Naive thymus-derived CD8-positive, alpha-beta T cell (primary cell): ENCODE data around the gene DOLPP1. TPM values are rescaled to one million over a fixed set of nuclear protein-coding genes. Genes with fewer than 3 reads are reported as not detected.

Experiments used
- ATAC-seq, 2 donors: fragments of 150-1000 bp; cut with Tn5 transposase in 1 of 2; sonication (Bioruptor Pico), chemical (Tn5 transposase) in 1 of 2; 1 replicate in 1 of 2; 2 replicates in 1 of 2; pipeline ENCODE4 v1.10.0; 2021; ENCODE audit warnings: mild to moderate bottlenecking in 2 of 2, moderate library complexity in 2 of 2
- POLR2A ChIA-PET: fragments of 350-600 bp; sonication (Branson Sonifier 250); formaldehyde crosslinking; loops from one replicate; lab custom pipeline; 2021; ENCODE audit warnings: antibody characterized with exemption; lab: Charles Lee
- DNase-seq, 10 donors: peaks; one replicate each; pipeline versions ENCODE4 v3.0.0 to v3.0.0-alpha.2; 2020 to 2022
- H3K27ac Mint-ChIP-seq, 10 donors: one replicate each; pipeline ENCODE4 v1.8.0; 2020 to 2022; ENCODE audit warnings: mild to moderate bottlenecking in 10 of 10, mixed read lengths in 10 of 10, moderate library complexity in 4 of 10, inconsistent platforms in 1 of 10
- H3K27me3 Mint-ChIP-seq, 5 donors: one replicate each; pipeline ENCODE4 v1.8.0; 2021 to 2022; ENCODE audit warnings: mixed read lengths in 5 of 5
- H3K36me3 Mint-ChIP-seq, 3 donors: one replicate each; pipeline ENCODE4 v1.8.0; 2020 to 2022; ENCODE audit warnings: mixed read lengths in 3 of 3, mild to moderate bottlenecking in 2 of 3, inconsistent platforms in 1 of 3
- H3K4me1 Mint-ChIP-seq, 4 donors: one replicate each; pipeline ENCODE4 v1.8.0; 2021 to 2022; ENCODE audit warnings: mixed read lengths in 4 of 4
- H3K4me3 Mint-ChIP-seq, 10 donors: one replicate each; pipeline ENCODE4 v1.8.0; 2020 to 2022; ENCODE audit warnings: mild to moderate bottlenecking in 10 of 10, mixed read lengths in 10 of 10, moderate library complexity in 6 of 10, inconsistent platforms in 1 of 10
- H3K9me3 Mint-ChIP-seq, 9 donors: one replicate each; pipeline ENCODE4 v1.8.0; 2020 to 2022; ENCODE audit warnings: mixed read lengths in 9 of 9, mild to moderate bottlenecking in 3 of 9, inconsistent platforms in 1 of 9, moderate library complexity in 1 of 9
- polyA plus RNA-seq, 3 donors: library from polyadenylated mRNA; unstranded; fragments of 300-500 nt; fragmentation: Illumina TruSeq; gene quantifications; one replicate each; pipeline ENCODE4 v1.2.3, GENCODE V29; 2021
- total RNA-seq, 8 experiments: library from RNA in 2 of 8; stranded (reverse) in 2 of 8; gene quantifications; one replicate each; pipeline ENCODE4 v1.2.3 and lab custom pipeline; 2021 to 2026

Gene DOLPP1
- total and polyA plus RNA-seq, 5 experiments from 2014 or later, result 5.7 to 11.1 (median 7.9) TPM

- POLR2A ChIA-PET, result interaction anchor here (0.6 to 6.0 kb wide), 9 partner anchors 36 to 486 kb away, joined by 3 to 38 read pairs (median 8); partner anchors contain the start of gene NTMT1
- peaks cover 14 to 38% (median 36%) of the 10 kb centered on the region in 4 donors for H3K4me1 Mint-ChIP-seq
- DNase-seq (no peak), ATAC-seq (peak; percentile 1 to 2)
- peaks cover 0 to 35% (median 10%) of the 10 kb centered on the region in 3 donors for H3K36me3 Mint-ChIP-seq
- H3K27me3 Mint-ChIP-seq, result no peaks in the 10 kb centered on the region
- H3K27ac Mint-ChIP-seq, result peak overlapping the region in 9 of 10 donors; percentile 21 to 99 (median 97)
- H3K4me3 Mint-ChIP-seq, result peak overlapping the region in 3 of 10 donors; percentile 87 to 96 (median 95)
- no peaks in the 10 kb centered on the region for H3K9me3 Mint-ChIP-seq
These were observed 57.7 kb downstream of the DOLPP1 start for GRCh38 chr9:129138476-129139232.

GRCh38 chr9:129139233-129139992, 58.5 kb downstream of the DOLPP1 start:
- Mint-ChIP-seq H3K27me3 (no peaks in the 10 kb centered on the region), H3K9me3 (no peaks in the 10 kb centered on the region), H3K4me1 (peaks cover 16 to 43% (median 34%) of the 10 kb centered on the region in 4 donors), H3K27ac (peak overlapping the region; percentile 92 to 99 (median 98)), H3K4me3 (peak overlapping the region; percentile 83 to 96 (median 92)), H3K36me3 (peaks cover 0 to 35% (median 7%) of the 10 kb centered on the region in 3 donors)
- ATAC-seq, result peak; percentile 67 to 75
- DNase-seq, result peak; percentile 43 to 87 (median 76)
- POLR2A ChIA-PET, result interaction anchor here (0.6 to 6.0 kb wide), 14 partner anchors 26 to 598 kb away, joined by 3 to 38 read pairs (median 4); partner anchors contain the start of genes IER5L and NTMT1

- Mint-ChIP-seq H3K27ac (peak overlapping the region; percentile 92 to 99 (median 98)), H3K4me3 (peak overlapping the region; percentile 83 to 96 (median 92)), H3K4me1 (peaks cover 16 to 43% (median 34%) of the 10 kb centered on the region in 4 donors), H3K27me3 (no peaks in the 10 kb centered on the region), H3K9me3 (no peaks in the 10 kb centered on the region), H3K36me3 (peaks cover 0 to 30% (median 7%) of the 10 kb centered on the region in 3 donors)
- POLR2A ChIA-PET, result interaction anchor here (0.5 to 6.0 kb wide), 18 partner anchors 9 to 887 kb away, joined by 3 to 38 read pairs (median 4); partner anchors contain the start of genes C9orf50, IER5L and NTMT1
- DNase-seq (peak; percentile 51 to 88 (median 66)), ATAC-seq (peak; percentile 86)
These were observed 59.1 kb downstream of the DOLPP1 start for GRCh38 chr9:129139993-129140396.

Other genes starting within 250 kb of the DOLPP1 start
- 10 to 100 TPM; 15.1 to 15.9 TPM for gene KYAT1, start 199.2 kb upstream of the DOLPP1 start, total RNA-seq
- 10 to 100 TPM in 2 of 3 donors, 1 to 10 TPM in 1; 9.3 to 10.8 (median 10.4) TPM for gene KYAT1, start 199.2 kb upstream of the DOLPP1 start, polyA plus RNA-seq
- gene LRRC8A, start 199.0 kb upstream of the DOLPP1 start, total RNA-seq, result 10 to 100 TPM; 27.5 to 29.4 TPM
- 10 to 100 TPM; 17.4 to 36.7 (median 22.1) TPM for gene LRRC8A, start 199.0 kb upstream of the DOLPP1 start, polyA plus RNA-seq
- gene PHYHD1, start 160.1 kb upstream of the DOLPP1 start, total RNA-seq, result 1 to 10 TPM; 6.9 to 8.2 TPM
- gene PHYHD1, start 160.1 kb upstream of the DOLPP1 start, polyA plus RNA-seq, result 1 to 10 TPM; 2.6 to 7.4 (median 6.2) TPM
- 10 to 100 TPM; 10.3 to 11.1 TPM for gene DOLK, start 133.5 kb upstream of the DOLPP1 start, total RNA-seq
- gene DOLK, start 133.5 kb upstream of the DOLPP1 start, polyA plus RNA-seq, result 1 to 10 TPM; 9.0 to 9.2 (median 9.1) TPM
- 10 to 100 TPM; 68.8 to 79.6 TPM for gene NUP188, start 133.4 kb upstream of the DOLPP1 start, total RNA-seq
- gene NUP188, start 133.4 kb upstream of the DOLPP1 start, polyA plus RNA-seq, result 10 to 100 TPM; 21.9 to 36.8 (median 29.8) TPM
- gene SH3GLB2, start 52.8 kb upstream of the DOLPP1 start, total RNA-seq, result 100 to 1,000 TPM; 109 to 113 TPM
- 10 to 100 TPM; 21.7 to 40.9 (median 37.8) TPM for gene SH3GLB2, start 52.8 kb upstream of the DOLPP1 start, polyA plus RNA-seq
- 10 to 100 TPM; 77.9 to 88.3 TPM for gene MIGA2, start 44.5 kb upstream of the DOLPP1 start, total RNA-seq
- 10 to 100 TPM in 1 of 3 donors, 1 to 10 TPM in 2; 5.9 to 11.3 (median 7.2) TPM for gene MIGA2, start 44.5 kb upstream of the DOLPP1 start, polyA plus RNA-seq
- gene CRAT, start 29.7 kb downstream of the DOLPP1 start, total RNA-seq, result 10 to 100 TPM; 10.9 to 11.3 TPM
- gene CRAT, start 29.7 kb downstream of the DOLPP1 start, polyA plus RNA-seq, result 10 to 100 TPM; 10.7 to 15.5 (median 11.9) TPM
- 10 to 100 TPM; 59.7 to 60.6 TPM for gene PTPA, start 30.3 kb downstream of the DOLPP1 start, total RNA-seq
- gene PTPA, start 30.3 kb downstream of the DOLPP1 start, polyA plus RNA-seq, result 10 to 100 TPM; 13.7 to 15.5 (median 14.2) TPM
- gene IER5L, start 97.2 kb downstream of the DOLPP1 start, total RNA-seq, result 1 to 10 TPM; 7.5 to 8.8 TPM
- under 1 TPM in 2 of 3 donors, not detected in 1; 0.05 to 0.49 TPM for gene IER5L, start 97.2 kb downstream of the DOLPP1 start, polyA plus RNA-seq